IMR-90 (cell line): Measurements from ENCODE around the gene ANKLE2.

Experiments used
- BHLHE40 ChIP-seq: fragments of 150-350 bp; IDR thresholded peaks from 2 replicates; pipeline ENCODE4 v1.6.1; 2016; ENCODE audit warnings: mild to moderate bottlenecking, low read depth, low read length
- CEBPB ChIP-seq: IDR thresholded peaks from 2 replicates; pipeline ENCODE4 v1.6.1; 2012; ENCODE audit warnings: low read depth, low read length, improper control_type of control experiment
- CHD1 ChIP-seq: IDR thresholded peaks from 2 replicates; pipeline ENCODE4 v1.6.1; 2012; ENCODE audit warnings: low read depth, low read length, improper control_type of control experiment
- CTCF ChIP-seq: conservative IDR thresholded peaks from 2 replicates; pipeline ENCODE4 v1.5.1; 2012; ENCODE audit warnings: mild to moderate bottlenecking, low read depth, low read length, improper control_type of control experiment
- TF ChIP-seq, protein P1 (sequence below): fragments of 150-350 bp; IDR thresholded peaks from 2 replicates; pipeline ENCODE4 v1.6.1; 2017; ENCODE audit warnings: mild to moderate bottlenecking, antibody characterized with exemption, low read length, low read depth

DNA sequence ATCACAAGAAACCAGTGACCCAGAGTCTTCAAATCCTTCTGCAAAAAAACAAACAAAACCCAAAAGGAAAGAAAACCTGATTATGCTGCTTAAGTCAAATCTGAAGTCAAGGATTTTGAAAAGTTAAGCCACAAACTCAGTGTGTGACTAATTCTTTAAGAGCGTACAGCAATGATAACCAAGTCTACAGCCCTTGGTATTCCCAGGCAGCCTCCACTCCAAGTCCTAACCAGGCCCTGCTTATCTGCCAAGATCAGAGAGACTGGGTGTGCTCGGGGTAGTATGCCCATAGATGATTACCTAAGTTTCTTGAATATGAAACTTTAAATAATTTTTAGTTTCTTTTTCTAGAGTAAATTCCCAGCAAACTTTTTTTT, 37.9 kb downstream of the ANKLE2 start:
- TF ChIP-seq CTCF: no peak
- no peak for TF ChIP-seq CHD1
- no peak for TF ChIP-seq CEBPB
- TF ChIP-seq BHLHE40: no peak
- TF ChIP-seq, protein P1, sequence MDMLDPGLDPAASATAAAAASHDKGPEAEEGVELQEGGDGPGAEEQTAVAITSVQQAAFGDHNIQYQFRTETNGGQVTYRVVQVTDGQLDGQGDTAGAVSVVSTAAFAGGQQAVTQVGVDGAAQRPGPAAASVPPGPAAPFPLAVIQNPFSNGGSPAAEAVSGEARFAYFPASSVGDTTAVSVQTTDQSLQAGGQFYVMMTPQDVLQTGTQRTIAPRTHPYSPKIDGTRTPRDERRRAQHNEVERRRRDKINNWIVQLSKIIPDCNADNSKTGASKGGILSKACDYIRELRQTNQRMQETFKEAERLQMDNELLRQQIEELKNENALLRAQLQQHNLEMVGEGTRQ: no peak
